H1 (cell line): ENCODE data around the gene TMEM156. TPM values are rescaled to one million over a fixed set of nuclear protein-coding genes. Genes with fewer than 3 reads are reported as not detected.
A peak's percentile ranks its signal among the peaks of the same experiment; 100 is the strongest.

ENCODE experiments used
- CTCF ChIA-PET: fragments of 300-600 bp; sonication (Branson Sonifier 250); formaldehyde crosslinking; loops from one replicate; lab custom pipeline; 2021; ENCODE audit not compliant: partially characterized antibody; lab: Charles Lee
- POLR2A ChIA-PET: fragments of 300-600 bp; sonication (Branson Sonifier 250); formaldehyde crosslinking; loops from one replicate; lab custom pipeline; 2021; ENCODE audit warnings: inconsistent platforms; ENCODE audit not compliant: partially characterized antibody; lab: Charles Lee
- DNase-seq, 2 experiments: peaks; one replicate each; pipeline versions ENCODE4 v3.0.0 to v3.0.0-alpha.2; 2010 to 2022; ENCODE audit warnings: low spot score in 2 of 2, low read depth in 1 of 2, mixed read lengths in 1 of 2
- FAIRE-seq: peaks from 2 replicates; lab custom pipeline; 2011; peaks lifted over from hg19 to GRCh38; lab: Jason Lieb, UNC
- H2AFZ ChIP-seq: 2 replicates; pipeline ENCODE4 v1.8.1; 2012; ENCODE audit warnings: low read length, inconsistent platforms
- H2AK5ac ChIP-seq: 2 replicates; pipeline ENCODE4 v1.6.1; 2013; ENCODE audit warnings: low read depth, low read length
- H2BK120ac ChIP-seq: replicated peaks from 2 replicates; pipeline ENCODE3; 2013; ENCODE audit warnings: low read depth, low read length, inconsistent platforms
- H2BK12ac ChIP-seq: 2 replicates; pipeline ENCODE4 v1.6.1; 2013; ENCODE audit warnings: low read depth, low read length
- H2BK15ac ChIP-seq: 2 replicates; pipeline ENCODE4 v1.6.1; 2013; ENCODE audit warnings: low read length
- H2BK20ac ChIP-seq: 2 replicates; pipeline ENCODE4 v1.6.1; 2013; ENCODE audit warnings: low read length
- H2BK5ac ChIP-seq: 2 replicates; pipeline ENCODE4 v1.6.1; 2013; ENCODE audit warnings: low read depth, low read length
- H3K14ac ChIP-seq: 2 replicates; pipeline ENCODE4 v1.6.1; 2013; ENCODE audit warnings: inconsistent platforms; ENCODE audit not compliant: insufficient read length
- H3K18ac ChIP-seq: 2 replicates; pipeline ENCODE4 v1.6.1; 2013; ENCODE audit warnings: low read length; ENCODE audit errors: extremely low read depth
- H3K23ac ChIP-seq: 2 replicates; pipeline ENCODE4 v1.6.1; 2013; ENCODE audit warnings: inconsistent platforms; ENCODE audit not compliant: insufficient read length
- H3K23me2 ChIP-seq: 2 replicates; pipeline ENCODE4 v1.6.1; 2013; ENCODE audit warnings: low read depth, low read length
- H3K27ac ChIP-seq: 2 replicates; pipeline ENCODE4 v1.6.1; 2011; ENCODE audit warnings: low read depth, low read length, inconsistent platforms
- H3K27me3 ChIP-seq, 4 experiments: replicated peaks in 1 of 4; 1 replicate in 1 of 4; 2 replicates in 3 of 4; pipeline versions ENCODE4 v1.6.1 to v1.8.1; 2011 to 2013; ENCODE audit warnings: low read length in 3 of 4, mild to moderate bottlenecking in 3 of 4, inconsistent platforms in 2 of 4, mixed read lengths in 2 of 4, moderate library complexity in 1 of 4; ENCODE audit not compliant: control insufficient read depth in 3 of 4, insufficient read depth in 3 of 4; ENCODE audit errors: extremely low read depth in 1 of 4
- H3K36me3 ChIP-seq, 4 experiments: 2 replicates each; pipeline versions ENCODE4 v1.6.1 to v1.8.1; 2011 to 2013; ENCODE audit warnings: mild to moderate bottlenecking in 4 of 4, low read length in 3 of 4, moderate library complexity in 2 of 4, control low read depth in 1 of 4, inconsistent platforms in 1 of 4; ENCODE audit not compliant: insufficient read depth in 4 of 4, control insufficient read depth in 2 of 4
- H3K4ac ChIP-seq: replicated peaks from 2 replicates; pipeline ENCODE3; 2013; ENCODE audit warnings: low read length, low read depth, mixed read lengths, inconsistent platforms; ENCODE audit not compliant: insufficient read length
- H3K4me1 ChIP-seq, 4 experiments: replicated peaks in 1 of 4; 1 replicate in 1 of 4; 2 replicates in 3 of 4; pipeline versions ENCODE4 v1.6.1 to v1.8.1; 2011 to 2013; ENCODE audit warnings: low read length in 3 of 4, inconsistent platforms in 2 of 4, mixed read lengths in 1 of 4; ENCODE audit not compliant: insufficient read depth in 4 of 4, control insufficient read depth in 3 of 4
- H3K4me2 ChIP-seq, 2 experiments: 2 replicates each; pipeline versions ENCODE4 v1.6.1 to v1.8.1; 2011 to 2013; ENCODE audit warnings: low read depth in 2 of 2, low read length in 2 of 2, control low read depth in 1 of 2, inconsistent platforms in 1 of 2, mild to moderate bottlenecking in 1 of 2; ENCODE audit not compliant: insufficient read depth in 1 of 2
- H3K4me3 ChIP-seq, 4 experiments: fragments of 200-600, 300-600 bp in 1 of 4; sonication (generic), shearing (Covaris generic), sonication (Bioruptor Twin) in 1 of 4; 2 replicates each; pipeline versions ENCODE4 v1.5.1 to v1.8.1; 2011 to 2016; ENCODE audit warnings: low read length in 4 of 4, low read depth in 3 of 4, control low read depth in 2 of 4, inconsistent platforms in 2 of 4, mild to moderate bottlenecking in 2 of 4, mixed read lengths in 1 of 4, moderate library complexity in 1 of 4; ENCODE audit not compliant: insufficient read depth in 2 of 4; ENCODE audit errors: extremely low read depth in 1 of 4
- H3K56ac ChIP-seq: replicated peaks from 2 replicates; pipeline ENCODE3; 2013; ENCODE audit warnings: low read depth, mild to moderate bottlenecking, mixed read lengths, low read length, inconsistent platforms; ENCODE audit not compliant: insufficient read length
- H3K79me1 ChIP-seq: 2 replicates; pipeline ENCODE4 v1.6.1; 2013; ENCODE audit warnings: low read depth, low read length, control low read depth
- H3K79me2 ChIP-seq, 2 experiments: 2 replicates each; pipeline versions ENCODE4 v1.6.1 to v1.8.1; 2012 to 2013; ENCODE audit warnings: low read length in 2 of 2, mild to moderate bottlenecking in 2 of 2, inconsistent platforms in 1 of 2; ENCODE audit not compliant: insufficient read depth in 2 of 2, control insufficient read depth in 1 of 2
- H3K9ac ChIP-seq, 4 experiments: replicated peaks in 1 of 4; 1 replicate in 1 of 4; 2 replicates in 3 of 4; pipeline versions ENCODE4 v1.6.1 to v1.8.1; 2011 to 2013; ENCODE audit warnings: low read depth in 3 of 4, low read length in 3 of 4, control low read depth in 2 of 4, mild to moderate bottlenecking in 2 of 4, moderate library complexity in 2 of 4, inconsistent platforms in 1 of 4; ENCODE audit errors: extremely low read depth in 1 of 4
- H3K9me3 ChIP-seq, 2 experiments: 2 replicates each; pipeline versions ENCODE4 v1.6.1 to v1.8.1; 2012 to 2013; ENCODE audit warnings: mild to moderate bottlenecking in 2 of 2, moderate library complexity in 2 of 2, control low read depth in 1 of 2, inconsistent platforms in 1 of 2, low read depth in 1 of 2, low read length in 1 of 2, mixed read lengths in 1 of 2; ENCODE audit not compliant: insufficient read depth in 2 of 2
- H4K20me1 ChIP-seq, 2 experiments: replicated peaks in 1 of 2; 2 replicates each; pipeline versions ENCODE3 to v1.8.1; 2011 to 2013; ENCODE audit warnings: inconsistent platforms in 2 of 2, low read length in 2 of 2, mild to moderate bottlenecking in 1 of 2; ENCODE audit not compliant: insufficient read depth in 2 of 2, control insufficient read depth in 1 of 2
- H4K5ac ChIP-seq: 2 replicates; pipeline ENCODE4 v1.6.1; 2013; ENCODE audit warnings: low read length, low read depth, mixed read lengths, inconsistent platforms; ENCODE audit not compliant: insufficient read length
- H4K8ac ChIP-seq: 2 replicates; pipeline ENCODE4 v1.8.0; 2013; ENCODE audit warnings: mild to moderate bottlenecking, moderate library complexity, low read length, inconsistent platforms; ENCODE audit not compliant: insufficient read depth; ENCODE audit errors: extremely low read depth
- H4K91ac ChIP-seq: replicated peaks from 2 replicates; pipeline ENCODE3; 2013; ENCODE audit warnings: low read length, mixed read lengths, inconsistent platforms; ENCODE audit not compliant: insufficient read length
- ASH2L ChIP-seq: fragments of 200-600, 300-600 bp; sonication (generic); IDR thresholded peaks from one replicate; pipeline ENCODE4 v1.7.1; 2017; ENCODE audit warnings: low read length
- EZH2 ChIP-seq: fragments of 200-600 bp; sonication (generic); IDR thresholded peaks from 2 replicates; pipeline ENCODE4 v1.7.1; 2012; ENCODE audit warnings: low read depth, mild to moderate bottlenecking, moderate library complexity, low read length, inconsistent platforms; ENCODE audit not compliant: severe bottlenecking
- HDAC6 ChIP-seq: IDR thresholded peaks from one replicate; pipeline ENCODE4 v1.7.1; 2012; ENCODE audit warnings: low read depth, mild to moderate bottlenecking, inconsistent platforms, low read length, moderate library complexity
- KDM4A ChIP-seq: IDR thresholded peaks from one replicate; pipeline ENCODE4 v1.7.1; 2012; ENCODE audit warnings: low read depth, mild to moderate bottlenecking, moderate library complexity, low read length, inconsistent platforms; ENCODE audit not compliant: severe bottlenecking
- NANOG ChIP-seq: IDR thresholded peaks from 2 replicates; pipeline ENCODE4 v1.6.1; 2011; ENCODE audit warnings: low read length, low read depth, mild to moderate bottlenecking, inconsistent platforms; ENCODE audit not compliant: insufficient read depth, poor library complexity, severe bottlenecking
- PHF8 ChIP-seq: fragments of 200-600 bp; sonication (generic); conservative IDR thresholded peaks from 2 replicates; pipeline ENCODE4 v1.7.1; 2012; ENCODE audit warnings: low read depth, mild to moderate bottlenecking, inconsistent platforms, low read length, moderate library complexity
- POLR2AphosphoS5 ChIP-seq: IDR thresholded peaks from 2 replicates; pipeline ENCODE4 v1.6.1; 2011; ENCODE audit warnings: low read depth, low read length
- RBBP5 ChIP-seq: IDR thresholded peaks from 2 replicates; pipeline ENCODE4 v1.7.1; 2012; ENCODE audit warnings: low read depth, mild to moderate bottlenecking, inconsistent platforms, low read length, moderate library complexity, borderline replicate concordance
- RFX5 ChIP-seq: IDR thresholded peaks from 2 replicates; pipeline ENCODE4 v1.6.1; 2011; ENCODE audit warnings: low read depth, low read length, improper control_type of control experiment, borderline replicate concordance
- RXRA ChIP-seq: IDR thresholded peaks from 2 replicates; pipeline ENCODE4 v1.6.1; 2011; ENCODE audit warnings: low read depth, mild to moderate bottlenecking, low read length, moderate library complexity; ENCODE audit not compliant: insufficient read depth
- SIN3A ChIP-seq, 2 experiments: IDR thresholded peaks in 1 of 2; conservative IDR thresholded peaks in 1 of 2; 2 replicates each; pipeline ENCODE4 v1.6.1; 2011 to 2012; ENCODE audit warnings: low read length in 2 of 2, improper control_type of control experiment in 1 of 2, low read depth in 1 of 2, mild to moderate bottlenecking in 1 of 2
- SUZ12 ChIP-seq: fragments of 200-600 bp; sonication (generic); IDR thresholded peaks from 2 replicates; pipeline ENCODE4 v1.6.1; 2012; ENCODE audit warnings: mild to moderate bottlenecking, inconsistent platforms, low read length, moderate library complexity, mixed read lengths
- WGBS, 2 experiments: shearing (Covaris generic) in 1 of 2; methylation state at CpG; one replicate each; pipeline versions ENCODE4 v1.1.6 to v1.1.7; 2013 to 2015; ENCODE audit warnings: low lambda C conversion rate in 2 of 2, mixed read lengths in 2 of 2, inconsistent platforms in 1 of 2, low coverage in 1 of 2, missing lambda C conversion rate in 1 of 2; ENCODE audit not compliant: insufficient replicate concordance in 2 of 2, insufficient coverage in 1 of 2, insufficient read length in 1 of 2; ENCODE audit errors: extremely low coverage in 1 of 2, missing lambda C conversion rate in 1 of 2; 5-methylcytosine and 5-hydroxymethylcytosine counted together
- polyA plus RNA-seq, 7 experiments: library from polyadenylated mRNA; depleted of rRNA in 3 of 7; stranded (reverse) in 5 of 7; unstranded in 2 of 7; fragments of >200 nt in 5 of 7; fragments of 200-250 nt in 2 of 7; gene quantifications; 1 replicate in 5 of 7; 2 replicates in 1 of 7; 4 replicates in 1 of 7; pipeline versions ENCODE4 v1.2.1 to v1.2.3, GENCODE V29; 2011 to 2013; ENCODE audit warnings: missing spikeins in 2 of 7, mixed read lengths in 2 of 7
- total RNA-seq: library from RNA; stranded (reverse); fragmentation: NEBNext Ultra II Directional; extraction: Animal tissue kit (Norgen Biotek cat#: 25700); gene quantifications from 2 replicates; pipeline ENCODE4 v1.2.1, GENCODE V29; 2021

TMEM156 gene
- total and polyA plus RNA-seq, 2 of the 8 experiments (the other 6 are each of a cell fraction or from before 2014, with no cell fraction given): not detected

DNA sequence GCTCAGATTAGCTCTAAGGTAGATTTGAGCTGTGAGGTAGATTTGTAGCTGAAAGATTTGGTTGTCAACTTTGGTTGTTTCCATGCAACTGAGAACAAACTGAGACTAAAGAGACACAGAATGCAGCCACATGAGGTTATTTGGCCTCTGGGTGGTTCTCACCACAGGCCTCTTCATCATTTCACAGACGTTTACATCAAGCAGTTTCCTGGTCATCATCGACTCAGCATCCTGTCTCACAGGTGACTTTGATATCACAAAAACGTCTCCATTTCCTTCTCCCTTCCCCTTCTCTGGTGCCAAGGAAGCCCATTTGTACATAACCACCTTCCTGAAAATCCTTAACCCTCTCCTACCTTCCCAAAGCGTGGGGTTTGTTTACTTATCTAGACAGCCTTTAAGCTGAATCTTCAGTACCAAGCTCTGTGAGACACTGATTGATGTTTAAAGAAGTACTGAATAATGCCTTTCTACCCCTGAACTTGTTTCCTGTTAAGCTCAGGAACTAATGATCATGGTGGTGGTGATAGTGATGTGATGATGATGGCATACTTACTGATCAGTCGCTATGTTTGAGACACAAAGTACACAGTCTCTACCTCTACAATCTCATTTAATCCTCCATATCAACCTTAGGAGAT, 82.7 kb downstream of the TMEM156 start:
- Histone ChIP-seq H3K4me2 (no peak overlapping the region), H2AFZ (0 out of 2 replicates have a peak overlapping the region, but pooled peaks have one; percentile 0), H3K56ac (no peak overlapping the region), H3K27ac (no peak overlapping the region), H3K14ac (no peak overlapping the region), H2BK15ac (no peak overlapping the region), H3K4ac (no peak overlapping the region), H3K18ac (no peak overlapping the region), H2BK20ac (no peak overlapping the region), H3K4me1 (no peaks in the 10 kb centered on the region), H3K79me2 (no peaks in the 10 kb centered on the region), H2AK5ac (no peak overlapping the region), H4K5ac (no peak overlapping the region), H3K4me3 (no peak overlapping the region), H2BK5ac (no peak overlapping the region), H3K36me3 (no peaks in the 10 kb centered on the region), H3K9ac (no peak overlapping the region), H3K23ac (no peak overlapping the region), H4K91ac (no peak overlapping the region), H3K79me1 (no peaks in the 10 kb centered on the region), H3K9me3 (no peaks in the 10 kb centered on the region), H2BK120ac (no peak overlapping the region), H3K27me3 (no peaks in the 10 kb centered on the region), H4K8ac (no peak overlapping the region), H2BK12ac (no peak overlapping the region), H4K20me1 (no peaks in the 10 kb centered on the region), H3K23me2 (no peaks in the 10 kb centered on the region)
- CTCF ChIA-PET: interaction anchor here (0.7 to 1.5 kb wide), 6 partner anchors 29 to 167 kb away, joined by 3 to 4 read pairs (median 3); partner anchors contain the start of gene TLR10
- TF ChIP-seq NANOG: no peak
- TF ChIP-seq EZH2: no peak
- no peak for TF ChIP-seq ASH2L
- TF ChIP-seq KDM4A: no peak
- no peak for TF ChIP-seq RFX5
- no peak for TF ChIP-seq SUZ12
- no peak for TF ChIP-seq SIN3A (conservative IDR thresholded peaks at IDR 0.05 in 1 of 2, IDR thresholded peaks at IDR 0.05 in 1 of 2; ENCODE audit: low read depth in 1 of 2, low read length in 2 of 2)
- no peak for TF ChIP-seq RBBP5
- TF ChIP-seq HDAC6: no peak
- no peak for TF ChIP-seq PHF8
- TF ChIP-seq POLR2AphosphoS5: no peak
- no peak for TF ChIP-seq RXRA
- POLR2A ChIA-PET: no interaction called here
- FAIRE-seq (peak; percentile 36), DNase-seq (no peak)
- WGBS, 2 experiments: 84% methylated on average over 5 of the region's 5 CpGs; no CpG with 5 or more reads in 1 of the 2 experiments
